ENCODE data around the gene ATG5.

GRCh38 chr6:106300944-106301343 lies 24.6 kb downstream of the ATG5 start:
- TF ChIP-seq CTCF (IDR thresholded peaks at IDR 0.05) (peak; percentile 24 to 59 (median 30)), POLR2A (IDR thresholded peaks at IDR 0.05) (no peak)

Data from esophagus squamous epithelium (tissue), 4 donors.